ENCODE measurements around the gene LRRC56. TPM values are rescaled to one million over a fixed set of nuclear protein-coding genes. Genes with fewer than 3 reads are reported as not detected.

LRRC56 gene, protein sequence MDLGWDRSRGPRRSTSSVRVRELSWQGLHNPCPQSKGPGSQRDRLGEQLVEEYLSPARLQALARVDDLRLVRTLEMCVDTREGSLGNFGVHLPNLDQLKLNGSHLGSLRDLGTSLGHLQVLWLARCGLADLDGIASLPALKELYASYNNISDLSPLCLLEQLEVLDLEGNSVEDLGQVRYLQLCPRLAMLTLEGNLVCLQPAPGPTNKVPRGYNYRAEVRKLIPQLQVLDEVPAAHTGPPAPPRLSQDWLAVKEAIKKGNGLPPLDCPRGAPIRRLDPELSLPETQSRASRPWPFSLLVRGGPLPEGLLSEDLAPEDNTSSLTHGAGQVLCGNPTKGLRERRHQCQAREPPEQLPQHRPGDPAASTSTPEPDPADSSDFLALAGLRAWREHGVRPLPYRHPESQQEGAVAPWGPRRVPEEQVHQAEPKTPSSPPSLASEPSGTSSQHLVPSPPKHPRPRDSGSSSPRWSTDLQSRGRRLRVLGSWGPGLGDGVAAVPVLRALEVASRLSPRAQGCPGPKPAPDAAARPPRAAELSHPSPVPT
- 0.23 and 0.56 TPM in 2 replicates for total RNA-seq

DNA sequence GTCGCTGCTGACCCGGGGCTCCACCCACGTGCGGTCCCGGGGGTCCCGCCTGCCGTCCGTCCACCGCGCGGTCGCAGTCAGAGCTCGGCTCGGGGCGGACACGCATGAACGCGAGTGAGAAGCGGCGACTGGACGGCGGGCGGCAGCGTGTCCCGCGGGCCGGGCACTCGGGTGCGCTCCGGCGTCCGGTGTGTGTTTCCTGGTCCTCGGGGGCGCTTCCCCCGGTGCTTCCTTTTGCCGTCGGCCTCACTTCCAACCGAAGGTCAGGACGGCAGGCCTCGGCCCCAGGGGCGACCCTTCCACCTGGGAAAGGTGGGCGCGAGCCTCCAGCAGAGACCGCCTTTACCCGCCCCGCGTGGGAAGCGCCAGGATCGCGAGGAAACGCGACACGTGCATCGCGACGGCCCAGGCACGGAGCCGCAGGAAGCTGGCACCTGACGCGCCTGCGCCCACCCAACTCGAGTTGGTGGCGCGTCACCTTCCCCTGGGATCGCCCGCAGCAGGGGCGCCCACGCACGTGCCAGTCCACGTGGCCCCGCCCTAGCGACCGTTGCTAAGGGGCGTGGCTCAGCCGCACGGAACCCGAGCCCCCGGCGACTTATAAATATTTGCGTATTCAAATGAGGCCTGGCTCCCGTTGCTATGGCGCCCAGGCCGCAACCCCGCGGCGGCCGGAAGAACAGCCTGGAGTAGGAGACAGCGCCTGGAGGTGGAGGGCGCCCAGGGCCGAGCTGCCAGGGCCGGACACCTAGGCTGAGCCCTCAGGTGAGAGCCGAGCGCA is at the start of gene LRRC56:
Gene LRRC56 (plus strand): TSS at position 687 of the 781 bp plus-strand sequence. CDS start 3,158 bp downstream, outside the sequence.

DNA sequence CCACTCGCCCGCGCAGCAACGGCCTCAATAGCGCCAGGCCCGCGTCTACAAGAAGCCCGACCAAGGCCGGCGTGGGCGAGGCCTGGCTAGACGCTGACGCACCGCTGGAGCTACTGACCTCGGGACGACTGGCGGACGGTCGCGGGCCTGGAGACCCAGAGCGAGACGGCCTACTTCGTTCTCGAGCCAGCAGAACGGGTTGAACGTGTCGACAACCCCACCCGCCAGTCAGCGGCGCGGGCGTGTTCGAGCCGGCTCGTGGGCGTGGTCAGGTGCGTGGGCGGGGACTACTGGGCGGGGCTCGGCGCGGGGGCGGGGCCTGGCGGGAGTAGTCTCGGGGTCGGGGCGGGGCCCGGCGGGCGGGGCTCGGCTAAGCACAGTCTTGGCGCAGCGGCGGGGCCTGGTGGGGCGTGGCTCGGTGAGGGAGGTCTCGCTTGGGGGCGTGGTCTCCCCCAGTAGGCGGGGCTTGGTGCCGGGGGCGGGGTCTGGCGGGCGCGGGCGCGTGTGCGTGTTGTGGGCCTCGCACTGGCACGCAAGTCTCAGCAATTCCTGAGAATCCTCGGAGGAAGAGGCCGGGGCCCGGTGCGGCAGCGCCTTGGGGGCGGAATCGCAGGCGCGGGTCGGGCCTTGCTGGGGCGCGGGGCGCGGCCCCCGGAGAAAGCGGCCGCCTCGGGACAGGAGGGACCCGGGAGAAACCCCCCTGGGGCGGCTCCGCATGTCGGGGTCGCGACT is 30.2 kb upstream of the LRRC56 start, which contains the start of gene RNH1:
Gene RNH1 (minus strand): TSS at position 248 of the 732 bp plus-strand sequence. CDS start 5,080 bp downstream, outside the sequence.

DNA sequence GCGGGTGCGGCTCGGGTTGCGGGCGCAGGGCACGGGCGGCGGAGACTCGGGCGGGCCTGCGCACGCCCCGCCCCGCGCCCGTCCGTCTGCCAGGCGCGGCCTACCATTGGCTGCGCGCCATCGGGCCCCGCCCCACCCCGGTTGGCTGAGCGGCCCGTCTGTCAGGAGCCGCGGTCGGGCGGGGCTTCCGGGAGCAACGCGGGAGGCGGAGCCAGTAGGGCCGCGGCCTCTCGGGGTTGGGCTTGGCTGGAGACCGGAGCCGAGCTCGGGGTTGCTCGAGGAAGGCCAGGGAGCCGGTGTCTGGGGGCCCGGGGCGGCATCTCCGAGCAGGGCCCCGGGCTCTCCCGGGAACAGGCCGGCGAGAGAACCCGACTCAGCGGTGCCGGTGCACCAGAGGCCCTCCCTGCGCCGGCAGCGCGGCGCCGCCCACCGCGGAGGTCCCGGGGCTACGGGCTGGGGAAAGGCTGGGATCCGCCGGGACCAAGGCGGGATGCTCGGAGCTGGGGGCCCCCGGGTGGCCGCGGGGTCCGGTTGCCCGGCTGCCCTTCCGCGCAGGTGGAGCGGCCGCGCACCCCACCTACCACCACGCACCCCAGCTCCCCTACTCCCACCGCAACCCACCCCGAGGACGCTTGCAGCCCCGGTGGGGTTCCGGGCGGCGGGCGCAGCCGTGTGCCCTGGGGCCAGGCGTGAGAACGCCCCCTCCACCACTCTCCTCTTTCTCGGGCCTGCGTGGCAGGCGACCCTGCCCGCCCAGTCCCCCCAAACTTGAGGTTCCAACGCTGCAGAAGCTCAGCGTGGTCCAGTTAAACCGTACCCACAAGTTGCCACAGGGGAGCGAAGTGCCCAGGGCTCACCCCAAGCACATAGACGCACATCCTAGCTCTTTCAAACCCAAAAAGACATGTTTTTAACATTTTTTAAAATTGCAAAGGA is 1.5 kb upstream of the LRRC56 start, which contains the start of gene HRAS:
Gene HRAS (minus strand): TSS at position 58 of the 936 bp plus-strand sequence.

DNA sequence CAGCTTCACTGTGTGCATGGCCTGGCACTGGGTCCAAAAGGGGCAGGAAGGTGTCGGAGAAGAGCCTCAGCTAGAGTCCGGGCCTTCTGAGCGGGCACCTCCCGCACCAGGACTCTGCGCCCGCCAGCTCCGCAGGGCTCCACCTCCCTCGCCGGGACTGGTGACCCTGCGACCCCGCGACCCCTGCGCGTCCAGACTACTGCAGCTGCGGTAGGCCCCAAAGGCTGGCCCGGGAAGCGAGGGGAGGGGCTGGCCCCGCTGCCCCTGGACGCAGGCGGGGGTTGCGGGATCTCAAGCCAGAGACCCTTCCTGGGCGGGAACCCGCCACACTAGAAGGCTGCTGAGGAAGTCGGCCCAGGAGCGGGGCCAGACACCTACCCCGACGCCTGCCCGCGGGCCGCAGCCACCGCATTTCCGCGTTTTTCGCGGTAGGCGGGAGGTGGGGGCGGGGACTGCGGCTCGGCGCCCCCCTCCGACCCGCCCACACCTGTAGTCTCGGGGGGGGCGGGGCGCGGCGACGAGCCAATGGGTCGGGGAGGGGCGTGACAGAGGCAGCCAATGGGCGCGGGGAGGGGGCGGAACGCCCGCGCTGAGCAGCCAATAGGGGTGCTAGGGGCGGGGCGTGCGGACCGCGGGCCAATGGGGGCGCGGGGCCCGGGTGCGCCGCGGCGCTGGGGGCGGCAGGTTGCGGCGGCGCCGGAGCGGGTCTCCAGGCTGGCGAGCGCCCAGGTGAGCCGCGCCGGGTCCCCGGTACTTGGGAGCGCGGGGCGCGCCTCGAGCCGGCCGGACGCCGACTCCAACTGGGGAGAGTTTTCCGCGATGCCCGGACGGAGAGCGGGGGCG is 23.2 kb downstream of the LRRC56 start, which contains the start of the genes LMNTD2 and RASSF7:
Gene LMNTD2 (minus strand): TSS at position 434 of the 843 bp plus-strand sequence. CDS start 22 bp downstream, at position 412.
Gene RASSF7 (plus strand): TSS at position 666 of the 843 bp plus-strand sequence. CDS start 799 bp downstream, outside the sequence.

DNA sequence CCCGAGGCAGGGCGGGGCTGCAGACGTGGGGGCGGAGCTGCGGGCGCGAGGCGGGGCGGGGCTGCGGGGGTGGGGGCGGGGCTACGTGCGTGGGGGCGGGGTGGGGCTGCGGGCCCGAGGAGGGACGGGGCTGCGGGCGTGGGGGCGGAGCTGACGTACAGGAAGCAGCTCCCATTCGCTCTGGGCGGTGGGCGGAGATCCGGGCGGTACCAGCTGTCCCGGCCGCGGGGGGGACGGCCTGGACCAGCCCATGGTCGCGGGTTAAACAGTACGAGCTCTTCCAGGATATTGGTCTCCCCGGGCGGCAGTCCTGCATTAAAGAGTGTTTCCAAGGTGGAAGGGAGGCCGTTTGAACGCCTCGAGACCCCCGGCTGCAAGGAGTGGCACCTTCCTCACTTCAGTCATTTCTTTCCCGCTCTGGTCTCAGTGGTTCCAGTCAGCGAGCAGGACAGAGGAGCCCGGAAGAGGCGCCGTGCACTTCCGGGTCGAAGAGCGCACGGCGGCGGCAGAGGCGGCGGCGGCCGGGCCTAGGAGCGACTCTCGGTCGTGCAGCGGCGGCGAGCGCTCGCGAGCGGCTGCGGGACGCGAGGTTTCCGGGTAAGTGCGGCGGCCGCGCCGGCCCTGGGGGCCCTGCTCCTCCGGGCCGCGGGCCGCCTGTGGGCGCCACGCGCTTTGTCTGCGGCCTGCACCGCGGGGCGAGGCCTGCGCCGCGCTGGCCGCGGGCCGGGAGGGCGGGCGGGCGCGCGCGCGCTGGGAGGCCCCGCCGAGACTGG is 38.9 kb downstream of the LRRC56 start, which contains the start of gene PHRF1:
Gene PHRF1 (plus strand): TSS at position 475 of the 773 bp plus-strand sequence. CDS start 5,043 bp downstream, outside the sequence.

Other genes with a start within 250 kb of the LRRC56 start
- 3.7 and 4.0 TPM in 2 replicates for gene PGGHG, start 248.4 kb upstream of the LRRC56 start, total RNA-seq
- gene IFITM5, start 238.0 kb upstream of the LRRC56 start, total RNA-seq: not detected in 2 replicates
- gene IFITM2, start 229.7 kb upstream of the LRRC56 start, total RNA-seq: 15.2 and 17.1 TPM in 2 replicates
- 16.4 and 26.9 TPM in 2 replicates for gene IFITM1, start 223.5 kb upstream of the LRRC56 start, total RNA-seq
- gene IFITM3, start 216.7 kb upstream of the LRRC56 start, total RNA-seq: 57.6 and 138 TPM in 2 replicates
- gene B4GALNT4, start 168.0 kb upstream of the LRRC56 start, total RNA-seq: 43.2 and 82.5 TPM in 2 replicates
- gene PKP3, start 143.3 kb upstream of the LRRC56 start, total RNA-seq: 520 and 527 TPM in 2 replicates
- 11.2 and 15.7 TPM in 2 replicates for gene SIGIRR, start 122.5 kb upstream of the LRRC56 start, total RNA-seq
- 10.5 and 18.0 TPM in 2 replicates for gene ANO9, start 95.5 kb upstream of the LRRC56 start, total RNA-seq
- gene PTDSS2, start 87.2 kb upstream of the LRRC56 start, total RNA-seq: 61.4 and 62.0 TPM in 2 replicates
- gene RNH1, start 30.3 kb upstream of the LRRC56 start, total RNA-seq: 293 and 326 TPM in 2 replicates
- gene HRAS, start 2.0 kb upstream of the LRRC56 start, total RNA-seq: 123 and 134 TPM in 2 replicates
- 0.56 and 1.7 TPM in 2 replicates for gene LMNTD2, start 23.2 kb downstream of the LRRC56 start, total RNA-seq
- gene RASSF7, start 23.4 kb downstream of the LRRC56 start, total RNA-seq: 82.9 and 90.5 TPM in 2 replicates
- 26.3 and 30.6 TPM in 2 replicates for gene PHRF1, start 38.9 kb downstream of the LRRC56 start, total RNA-seq
- 6.9 and 12.0 TPM in 2 replicates for gene IRF7, start 78.4 kb downstream of the LRRC56 start, total RNA-seq
- gene CDHR5, start 87.4 kb downstream of the LRRC56 start, total RNA-seq: not detected in 2 replicates
- not detected in 2 replicates for gene SCT, start 89.7 kb downstream of the LRRC56 start, total RNA-seq
- not detected in 2 replicates for gene DRD4, start 99.7 kb downstream of the LRRC56 start, total RNA-seq
- gene DEAF1, start 157.7 kb downstream of the LRRC56 start, total RNA-seq: 24.2 and 27.1 TPM in 2 replicates
- 18.9 and 28.6 TPM in 2 replicates for gene TMEM80, start 158.3 kb downstream of the LRRC56 start, total RNA-seq
- 117 and 146 TPM in 2 replicates for gene EPS8L2, start 168.7 kb downstream of the LRRC56 start, total RNA-seq
- gene TALDO1, start 209.9 kb downstream of the LRRC56 start, total RNA-seq: 301 and 355 TPM in 2 replicates
- gene GATD1, start 240.0 kb downstream of the LRRC56 start, total RNA-seq: 27.6 and 42.5 TPM in 2 replicates